NB4 (cell line): Measurements from ENCODE around the gene PIGO.

Experiments
- DNase-seq: peaks from one replicate; pipeline ENCODE4 v3.0.0; 2010; ENCODE audit warnings: low read depth
- H3K4me3 ChIP-seq: one replicate; pipeline ENCODE4 v1.5.1; 2011; ENCODE audit warnings: mild to moderate bottlenecking, low read depth, low read length, moderate library complexity
- MYC ChIP-seq: IDR thresholded peaks from 2 replicates; pipeline ENCODE4 v1.6.1; 2011; ENCODE audit warnings: low read depth, low read length
- POLR2A ChIP-seq: IDR thresholded peaks from 2 replicates; pipeline ENCODE4 v1.6.1; 2011; ENCODE audit warnings: mild to moderate bottlenecking; ENCODE audit not compliant: insufficient read length; ENCODE audit errors: extremely low read depth
- TF ChIP-seq, protein P1 (sequence below): IDR thresholded peaks from 2 replicates; pipeline ENCODE4 v1.6.1; 2011; ENCODE audit warnings: low read depth, low read length
- TF ChIP-seq, protein P2 (sequence below): IDR thresholded peaks from one replicate; pipeline ENCODE4 v1.5.1; 2012; ENCODE audit warnings: low read depth, low read length

Gene PIGO

DNA sequence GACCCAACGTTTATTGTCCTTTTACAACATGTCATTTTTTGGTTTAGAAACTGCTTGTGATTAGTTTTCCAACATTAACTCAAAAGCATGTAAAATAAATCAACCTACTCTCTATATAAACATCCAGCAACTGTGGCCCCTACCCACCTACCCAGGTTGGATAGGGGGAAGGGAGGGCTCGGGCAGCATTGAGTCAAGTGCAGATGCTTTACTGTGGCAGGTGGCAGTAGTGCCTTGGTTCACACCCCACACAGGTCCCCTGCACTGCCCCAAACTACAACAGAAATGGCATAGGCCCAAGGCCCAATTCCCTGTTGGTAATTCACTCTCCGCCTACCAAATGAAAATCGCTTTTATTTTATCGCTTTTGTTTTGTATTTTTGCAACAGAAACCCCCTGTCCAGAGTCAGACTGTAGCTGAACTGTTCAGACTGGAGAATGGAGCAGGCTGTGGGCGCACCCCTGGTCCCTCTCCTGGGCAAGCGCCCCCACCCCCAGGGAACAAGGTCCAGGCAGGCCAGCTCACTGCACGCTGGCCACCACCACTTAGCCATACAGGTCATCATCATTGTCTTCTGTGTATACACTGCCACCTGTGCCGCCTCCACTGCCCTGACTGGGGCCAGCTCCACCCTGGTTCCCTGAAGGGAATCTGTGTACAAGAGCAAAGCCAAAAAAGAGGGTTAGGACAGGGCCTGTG, 39.7 kb downstream of the PIGO start:
- TF ChIP-seq MYC, result no peak
- TF ChIP-seq, protein P1, sequence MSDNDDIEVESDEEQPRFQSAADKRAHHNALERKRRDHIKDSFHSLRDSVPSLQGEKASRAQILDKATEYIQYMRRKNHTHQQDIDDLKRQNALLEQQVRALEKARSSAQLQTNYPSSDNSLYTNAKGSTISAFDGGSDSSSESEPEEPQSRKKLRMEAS, result no peak
- TF ChIP-seq POLR2A, result no peak
- TF ChIP-seq, protein P2, sequence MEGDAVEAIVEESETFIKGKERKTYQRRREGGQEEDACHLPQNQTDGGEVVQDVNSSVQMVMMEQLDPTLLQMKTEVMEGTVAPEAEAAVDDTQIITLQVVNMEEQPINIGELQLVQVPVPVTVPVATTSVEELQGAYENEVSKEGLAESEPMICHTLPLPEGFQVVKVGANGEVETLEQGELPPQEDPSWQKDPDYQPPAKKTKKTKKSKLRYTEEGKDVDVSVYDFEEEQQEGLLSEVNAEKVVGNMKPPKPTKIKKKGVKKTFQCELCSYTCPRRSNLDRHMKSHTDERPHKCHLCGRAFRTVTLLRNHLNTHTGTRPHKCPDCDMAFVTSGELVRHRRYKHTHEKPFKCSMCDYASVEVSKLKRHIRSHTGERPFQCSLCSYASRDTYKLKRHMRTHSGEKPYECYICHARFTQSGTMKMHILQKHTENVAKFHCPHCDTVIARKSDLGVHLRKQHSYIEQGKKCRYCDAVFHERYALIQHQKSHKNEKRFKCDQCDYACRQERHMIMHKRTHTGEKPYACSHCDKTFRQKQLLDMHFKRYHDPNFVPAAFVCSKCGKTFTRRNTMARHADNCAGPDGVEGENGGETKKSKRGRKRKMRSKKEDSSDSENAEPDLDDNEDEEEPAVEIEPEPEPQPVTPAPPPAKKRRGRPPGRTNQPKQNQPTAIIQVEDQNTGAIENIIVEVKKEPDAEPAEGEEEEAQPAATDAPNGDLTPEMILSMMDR, result no peak
- no peak for DNase-seq
- no peak overlapping the region for H3K4me3 ChIP-seq

DNA sequence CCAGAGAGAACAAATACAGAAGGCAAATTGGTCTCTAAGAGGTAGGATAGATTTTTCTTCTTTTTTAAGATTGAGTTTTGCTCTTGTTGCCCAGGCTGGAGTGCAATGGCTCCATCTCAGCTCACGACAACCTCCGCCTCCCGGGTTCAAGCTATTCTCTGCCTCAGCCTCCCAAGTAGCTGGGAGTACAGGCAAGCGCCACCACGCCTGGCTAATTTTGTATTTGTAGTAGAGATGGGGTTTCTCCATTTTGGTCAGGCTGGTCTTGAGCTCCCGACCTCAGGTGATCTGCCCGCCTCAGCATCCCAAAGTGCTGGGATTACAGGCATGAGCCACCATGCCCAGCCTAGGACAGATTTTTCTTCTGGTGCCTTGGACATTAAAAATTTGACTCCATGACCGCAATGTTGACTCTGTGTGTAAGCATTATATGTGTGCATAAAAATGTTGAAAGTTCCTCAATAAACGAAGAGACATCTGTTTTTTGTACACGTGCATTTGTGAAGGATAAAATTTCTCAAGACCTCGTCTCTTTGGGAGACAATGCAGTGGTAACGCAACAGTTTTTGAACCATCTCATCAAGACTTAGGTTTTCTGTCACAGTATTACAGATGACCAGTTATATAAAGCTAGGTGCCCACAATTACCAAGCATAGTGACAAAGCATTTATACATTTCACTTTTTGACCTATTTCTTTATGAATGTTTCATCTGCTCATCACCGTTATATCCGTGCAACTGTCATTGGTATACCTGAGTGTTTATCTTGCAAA, 41.3 kb downstream of the PIGO start:
- TF ChIP-seq, protein P2, result no peak
- TF ChIP-seq POLR2A, result no peak
- TF ChIP-seq MYC, result no peak
- TF ChIP-seq, protein P1, result no peak
- DNase-seq, result no peak
- no peak overlapping the region for H3K4me3 ChIP-seq

DNA sequence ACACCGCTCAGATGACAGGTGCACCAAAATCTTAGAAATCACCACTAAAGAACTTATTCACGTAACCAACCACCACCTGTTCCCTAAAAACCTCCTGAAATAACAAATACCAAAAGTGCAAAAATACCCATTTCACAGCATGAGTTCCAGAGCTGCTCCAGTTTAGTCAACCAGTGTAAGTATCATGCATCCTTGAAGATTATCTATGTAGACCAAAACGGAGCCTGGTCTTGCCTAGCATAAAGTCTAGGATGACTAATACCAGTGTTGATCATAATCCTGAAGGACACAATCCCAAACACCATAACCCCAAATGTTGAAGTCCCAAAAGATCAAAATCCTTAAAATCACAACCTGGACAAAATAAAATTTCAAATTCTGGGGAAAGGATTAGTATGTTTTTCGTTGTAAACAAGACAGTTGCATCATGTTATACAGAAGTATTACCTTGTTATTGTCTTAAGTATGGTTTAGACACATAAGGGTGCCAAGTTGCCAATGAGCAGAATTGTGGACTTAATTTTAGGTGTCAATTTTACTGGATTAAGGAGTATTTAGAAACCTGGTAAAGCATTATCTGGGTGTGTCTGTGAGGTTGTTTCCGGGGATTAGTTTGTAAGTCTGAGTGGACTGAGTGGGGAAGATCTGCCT, 42.1 kb downstream of the PIGO start:
- no peak for DNase-seq
- TF ChIP-seq, protein P1, result no peak
- TF ChIP-seq MYC (no peak), POLR2A (no peak)
- TF ChIP-seq, protein P2, result no peak
- no peak overlapping the region for H3K4me3 ChIP-seq

DNA sequence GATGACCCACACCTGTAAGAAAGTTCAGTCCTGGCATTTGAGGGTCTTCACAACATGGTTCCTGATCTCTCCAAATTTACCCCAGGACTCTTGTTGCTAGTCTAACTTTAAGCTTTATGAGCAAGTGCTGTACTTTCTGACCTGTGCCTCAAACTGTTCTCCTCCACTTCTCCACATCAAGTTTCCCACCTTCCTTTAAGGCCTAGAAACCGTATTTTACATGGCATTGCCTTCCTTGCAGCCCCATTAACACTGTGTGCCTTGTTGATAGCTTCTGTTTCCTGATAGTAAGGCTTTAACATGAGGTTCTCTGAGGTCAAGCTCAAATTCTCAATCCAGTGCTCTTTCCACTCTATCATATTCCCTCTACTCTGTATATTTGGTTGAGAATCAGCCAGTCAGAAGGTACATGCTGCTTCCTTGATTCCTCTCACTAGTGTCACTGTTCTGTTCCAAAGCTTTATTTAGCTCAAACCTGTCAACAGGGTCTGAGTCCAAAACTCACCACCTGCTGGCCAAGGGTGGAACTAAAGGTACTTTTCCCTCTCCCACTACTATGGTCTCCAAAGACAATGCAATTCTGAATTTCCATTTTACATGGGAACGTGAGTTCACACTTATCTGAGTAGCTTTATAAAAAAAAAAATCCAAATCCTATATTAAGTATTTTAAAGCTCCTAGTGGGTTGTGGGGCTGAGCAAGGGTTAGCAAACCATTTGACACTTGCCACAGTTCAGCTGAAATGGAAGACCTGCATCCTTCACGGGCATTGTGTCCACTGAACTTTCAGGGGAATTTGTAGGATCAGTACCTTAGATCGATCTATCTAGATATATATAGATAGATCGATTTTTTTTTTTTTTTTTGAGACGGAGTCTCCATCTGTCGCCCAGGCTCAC, 45.1 kb downstream of the PIGO start:
- no peak for TF ChIP-seq POLR2A
- TF ChIP-seq, protein P2, result peak; percentile 96
- TF ChIP-seq, protein P1, result peak; percentile 74
- no peak for TF ChIP-seq MYC
- DNase-seq, result peak; percentile 81
- H3K4me3 ChIP-seq, result no peak overlapping the region

DNA sequence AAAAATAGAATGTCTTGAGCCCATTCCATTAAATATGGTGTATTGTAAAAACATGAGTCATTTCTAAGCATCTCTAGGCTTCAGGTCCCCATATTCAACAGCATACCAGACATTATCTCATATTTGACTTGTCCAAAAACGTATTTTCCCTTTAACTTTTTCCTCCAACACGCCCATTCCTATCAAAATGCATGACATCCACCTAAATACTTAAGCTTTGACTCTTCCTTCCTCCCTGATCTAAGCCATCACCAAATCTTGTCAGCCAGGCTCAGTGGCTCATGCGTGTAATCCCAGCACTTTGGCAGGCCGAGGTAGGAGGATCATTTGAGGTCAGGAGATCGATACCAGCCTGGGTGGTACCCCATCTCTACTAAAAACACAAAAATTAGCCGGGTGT, 47.9 kb downstream of the PIGO start:
- H3K4me3 ChIP-seq, result no peak overlapping the region
- DNase-seq, result no peak
- TF ChIP-seq, protein P1, result no peak
- TF ChIP-seq POLR2A (no peak), MYC (no peak)
